GM12864 (cell line): ENCODE data around the gene KIAA0825.

Experiments used
- DNase-seq: peaks from one replicate; pipeline ENCODE4 v3.0.0-alpha.2; 2011; ENCODE audit warnings: low read depth
- H3K4me3 ChIP-seq: 2 replicates; pipeline ENCODE4 v1.5.1; 2011; ENCODE audit warnings: mild to moderate bottlenecking, low read depth, low read length, control low read depth
- TF ChIP-seq, protein P1 (sequence below): IDR thresholded peaks from 2 replicates; pipeline ENCODE4 v1.5.1; 2011; ENCODE audit warnings: low read depth, mild to moderate bottlenecking, moderate library complexity, low read length, control low read depth, inconsistent platforms; ENCODE audit errors: missing control alignments

Gene KIAA0825

DNA sequence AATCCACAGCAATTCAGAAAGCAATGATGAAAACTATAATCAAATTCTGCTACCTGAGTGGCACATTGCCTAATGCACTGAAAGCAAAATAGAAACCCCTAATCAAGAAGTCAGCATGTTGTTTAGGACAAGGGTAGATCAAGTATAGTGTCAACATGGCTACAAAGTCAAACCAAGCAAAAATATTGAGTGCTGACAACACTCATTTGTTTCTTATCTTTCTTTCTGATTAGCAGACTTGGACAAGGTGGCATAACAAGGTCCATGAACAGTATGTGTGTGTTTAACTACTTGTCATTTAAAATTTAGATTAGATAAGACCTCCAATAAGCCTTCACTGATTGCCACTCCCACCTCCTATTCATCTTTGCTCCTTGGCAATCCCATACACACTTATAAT is 332.4 kb downstream of the KIAA0825 start:
- TF ChIP-seq, protein P1, sequence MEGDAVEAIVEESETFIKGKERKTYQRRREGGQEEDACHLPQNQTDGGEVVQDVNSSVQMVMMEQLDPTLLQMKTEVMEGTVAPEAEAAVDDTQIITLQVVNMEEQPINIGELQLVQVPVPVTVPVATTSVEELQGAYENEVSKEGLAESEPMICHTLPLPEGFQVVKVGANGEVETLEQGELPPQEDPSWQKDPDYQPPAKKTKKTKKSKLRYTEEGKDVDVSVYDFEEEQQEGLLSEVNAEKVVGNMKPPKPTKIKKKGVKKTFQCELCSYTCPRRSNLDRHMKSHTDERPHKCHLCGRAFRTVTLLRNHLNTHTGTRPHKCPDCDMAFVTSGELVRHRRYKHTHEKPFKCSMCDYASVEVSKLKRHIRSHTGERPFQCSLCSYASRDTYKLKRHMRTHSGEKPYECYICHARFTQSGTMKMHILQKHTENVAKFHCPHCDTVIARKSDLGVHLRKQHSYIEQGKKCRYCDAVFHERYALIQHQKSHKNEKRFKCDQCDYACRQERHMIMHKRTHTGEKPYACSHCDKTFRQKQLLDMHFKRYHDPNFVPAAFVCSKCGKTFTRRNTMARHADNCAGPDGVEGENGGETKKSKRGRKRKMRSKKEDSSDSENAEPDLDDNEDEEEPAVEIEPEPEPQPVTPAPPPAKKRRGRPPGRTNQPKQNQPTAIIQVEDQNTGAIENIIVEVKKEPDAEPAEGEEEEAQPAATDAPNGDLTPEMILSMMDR: no peak
- no peak for DNase-seq
- H3K4me3 ChIP-seq: no peak overlapping the region

DNA sequence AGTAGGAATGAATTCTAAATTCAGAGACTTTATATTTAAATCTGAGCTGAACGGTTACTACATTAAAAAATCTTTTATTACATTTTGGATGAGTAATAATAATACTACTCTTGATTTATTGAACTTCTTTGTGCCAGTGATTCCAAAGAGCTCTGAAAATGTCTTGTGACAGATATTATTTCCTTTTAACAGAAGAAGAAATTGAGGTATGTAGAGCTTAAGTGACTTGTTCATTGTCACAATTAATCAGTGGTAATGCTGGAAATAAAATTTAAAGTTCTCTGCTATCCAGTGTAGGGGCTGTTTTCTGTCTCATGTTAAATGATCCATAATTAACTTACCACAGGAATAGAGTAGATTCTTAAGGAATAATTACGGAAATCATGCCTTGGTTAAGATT is 335.3 kb downstream of the KIAA0825 start:
- DNase-seq: no peak
- TF ChIP-seq, protein P1: no peak
- no peak overlapping the region for H3K4me3 ChIP-seq

DNA sequence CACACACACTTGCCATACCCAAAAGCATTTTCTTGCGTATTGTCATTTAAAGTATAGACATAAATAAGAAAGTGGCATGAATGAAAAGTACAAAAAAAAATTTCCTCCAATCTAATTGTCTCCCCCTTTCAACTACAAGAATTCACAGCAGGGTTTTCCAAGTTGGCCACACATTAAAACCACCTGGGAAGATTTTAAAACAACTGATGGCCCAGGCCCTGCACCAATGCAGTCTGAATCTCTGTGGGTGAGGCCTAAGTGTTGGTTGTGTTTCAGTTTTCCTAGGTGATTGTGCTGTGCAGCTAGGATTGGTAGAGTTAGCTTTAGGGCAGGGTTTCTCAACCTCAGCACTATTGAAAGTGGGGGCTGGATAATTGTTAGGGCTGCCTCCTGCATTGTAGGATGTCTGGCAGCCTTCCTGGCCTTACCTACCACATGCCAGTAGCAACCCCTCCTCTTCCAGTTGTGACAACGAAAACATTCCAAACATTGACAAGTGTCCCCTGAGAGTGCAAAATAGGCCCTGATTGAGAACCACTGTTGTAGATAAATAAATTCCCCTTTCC is 337.1 kb downstream of the KIAA0825 start:
- no peak overlapping the region for H3K4me3 ChIP-seq
- no peak for DNase-seq
- TF ChIP-seq, protein P1: no peak

DNA sequence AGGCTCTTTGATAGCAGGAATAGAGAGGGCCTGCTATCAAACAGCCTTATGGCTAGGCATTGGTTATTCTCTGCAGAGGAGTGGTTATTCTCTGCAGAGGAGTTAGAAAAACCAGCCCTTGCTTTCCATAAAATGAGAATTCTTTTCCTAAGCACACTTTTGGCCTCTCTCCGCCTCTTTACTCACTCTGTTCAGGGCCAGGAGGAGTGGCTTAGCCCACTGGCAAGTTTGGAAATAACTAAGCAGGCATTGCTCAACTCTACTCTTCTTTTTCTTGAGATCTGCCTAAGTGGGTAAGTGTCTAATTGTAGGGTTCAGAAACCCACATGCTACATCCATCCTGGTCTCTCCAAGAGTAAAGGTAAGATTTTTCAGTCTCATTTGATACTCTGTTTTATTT is 341.7 kb downstream of the KIAA0825 start:
- TF ChIP-seq, protein P1: no peak
- H3K4me3 ChIP-seq: no peak overlapping the region
- no peak for DNase-seq

DNA sequence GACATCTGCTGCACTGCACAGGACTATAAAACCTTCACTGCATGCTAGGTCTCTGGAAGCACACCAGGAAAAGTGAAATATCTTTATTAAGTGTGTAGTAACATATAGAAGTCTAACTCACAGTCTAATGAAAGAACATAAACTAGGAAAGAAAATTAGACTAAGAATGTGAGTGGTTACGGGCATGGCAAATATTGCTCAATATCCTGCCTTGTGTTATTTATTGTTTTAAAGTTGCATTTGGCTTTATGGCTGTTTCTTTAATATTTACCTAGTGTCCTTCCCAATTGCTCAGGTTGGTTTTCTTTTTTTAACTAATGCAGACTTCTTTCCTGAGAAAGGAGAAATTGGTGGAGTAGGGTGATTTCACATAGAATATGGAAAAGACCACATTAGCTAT is 342.4 kb downstream of the KIAA0825 start:
- DNase-seq: no peak
- TF ChIP-seq, protein P1: no peak
- H3K4me3 ChIP-seq: no peak overlapping the region

DNA sequence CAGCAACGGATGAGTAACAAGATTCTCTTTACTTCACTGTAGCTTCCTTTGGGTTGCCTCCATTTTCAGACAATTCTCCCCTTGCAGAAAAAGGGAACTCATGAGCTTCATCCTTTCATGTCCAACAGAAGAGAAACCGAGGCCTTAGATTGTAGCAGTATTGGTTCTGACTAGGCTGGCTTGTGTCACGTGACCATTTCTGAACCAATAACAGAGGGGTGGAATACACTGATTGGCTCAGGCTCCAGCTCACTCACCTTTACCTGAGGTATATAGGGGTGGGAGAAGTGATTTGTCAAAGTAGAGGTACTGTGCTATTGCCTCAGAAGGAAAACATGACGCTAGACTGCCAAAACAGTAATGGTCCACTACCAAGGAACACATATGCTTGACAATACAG is 343.7 kb downstream of the KIAA0825 start:
- H3K4me3 ChIP-seq: no peak overlapping the region
- no peak for DNase-seq
- TF ChIP-seq, protein P1: no peak

DNA sequence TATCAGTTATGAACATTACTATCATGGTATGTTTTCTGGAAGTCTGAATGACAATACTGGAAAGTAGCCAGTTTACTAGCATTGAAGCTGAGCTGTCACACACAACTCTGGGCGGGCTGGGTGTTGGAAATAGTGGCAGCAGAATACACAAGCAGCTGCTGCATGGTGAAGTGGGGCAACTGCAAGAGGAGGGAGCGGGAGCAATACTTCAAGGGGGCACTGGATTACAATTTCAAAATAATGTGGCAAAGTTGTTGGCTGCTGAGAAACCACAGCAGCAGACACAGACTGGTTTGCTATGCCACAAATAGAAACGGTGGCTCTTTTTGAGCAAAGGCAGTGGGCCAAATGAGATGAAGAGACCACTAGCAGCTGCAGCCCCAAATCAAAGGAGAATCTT is 350.2 kb downstream of the KIAA0825 start:
- TF ChIP-seq, protein P1: no peak
- H3K4me3 ChIP-seq: no peak overlapping the region
- DNase-seq: no peak
